Activated CD8-positive, alpha-beta memory T cell treated with anti-CD3 and anti-CD28 coated beads, Interleukin-2, amount 50 U/mL, for 1 hour (primary cell): ENCODE measurements around the gene OSBPL8.

Experiments used
- DNase-seq: peaks from one replicate; pipeline ENCODE4 v3.0.0-alpha.2; 2020; ENCODE audit errors: extremely low read depth

The OSBPL8 gene

DNA sequence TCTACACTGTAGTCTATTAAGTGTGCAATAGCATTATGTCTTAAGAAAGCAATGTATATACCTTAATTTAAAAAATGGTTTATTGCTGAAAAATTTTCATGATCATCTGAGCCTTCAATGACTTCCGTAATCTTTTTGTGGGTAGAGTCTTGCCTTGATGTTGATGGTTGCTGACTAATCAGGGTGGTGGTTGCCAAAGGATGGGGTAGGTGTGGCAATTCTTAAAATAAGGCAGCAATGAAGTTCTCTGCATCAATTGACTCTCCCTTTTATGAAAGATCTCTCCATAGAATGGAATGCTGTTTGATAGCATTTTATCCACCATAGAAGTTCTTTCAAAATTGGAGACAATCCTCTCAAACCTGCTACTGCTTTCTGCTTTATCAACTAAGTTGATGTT lies 252.5 kb downstream of the OSBPL8 start:
- DNase-seq = no peak

DNA sequence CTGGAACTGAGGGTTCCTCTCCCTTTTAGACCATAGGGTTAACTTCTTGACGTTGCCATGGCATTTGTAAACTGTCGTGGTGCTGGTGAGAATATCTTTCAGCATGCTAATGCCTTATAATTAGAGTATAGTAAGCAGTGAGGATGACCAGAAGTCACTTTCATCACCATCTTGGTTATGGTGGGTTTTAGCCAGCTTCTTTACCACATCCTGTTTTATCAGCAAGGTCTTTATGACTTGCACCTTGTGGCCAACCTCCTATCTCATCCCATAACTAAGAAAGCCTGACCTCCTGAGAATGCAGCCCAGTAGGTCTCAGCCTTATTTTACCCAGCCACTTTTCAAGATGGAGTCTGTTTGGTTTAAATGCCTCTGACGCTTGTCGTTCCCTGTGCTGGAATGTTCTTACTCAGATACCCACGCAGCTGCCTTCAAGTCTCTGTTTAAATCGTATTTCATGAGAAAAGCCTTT lies 255.5 kb downstream of the OSBPL8 start:
- DNase-seq = no peak

DNA sequence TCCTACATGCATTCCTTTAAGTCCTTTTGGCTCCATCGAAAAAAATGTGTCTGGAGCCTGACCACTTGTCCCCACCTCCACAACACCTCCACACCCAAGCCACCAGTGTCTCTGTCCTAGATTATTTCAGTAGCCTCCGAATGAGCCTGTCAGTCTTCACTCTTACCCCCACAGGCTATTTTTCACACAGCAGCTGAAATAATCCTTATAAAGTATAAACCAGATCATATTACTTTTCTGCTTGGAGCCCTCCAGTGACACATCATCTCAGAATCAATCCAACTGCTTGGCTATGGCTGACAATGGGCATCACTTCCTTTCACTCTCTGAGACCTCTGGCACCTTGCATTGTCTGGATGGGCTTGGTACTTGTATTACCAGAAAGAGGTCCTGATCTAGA lies 256.2 kb downstream of the OSBPL8 start:
- DNase-seq = no peak
